Effector CD8-positive, alpha-beta T cell (primary cell): Measurements from ENCODE around the gene MAP2K5.

Source experiments
- DNase-seq: peaks from one replicate; lab custom pipeline; 2025; lab: John Stamatoyannopoulos, UW
- total RNA-seq, 4 experiments: gene quantifications; one replicate each; lab custom pipeline; 2026; lab: John Stamatoyannopoulos, UW

Gene MAP2K5
- 9.9 to 17.7 (median 13.4) reads per million in 4 experiments for total RNA-seq

- peak; percentile 71 for DNase-seq
Observed at GRCh38 chr15:67542420-67543347, at the start of gene MAP2K5. TSS of gene MAP2K5 (plus strand) at chr15:67542703. CDS start at chr15:67543336, 633 bp downstream.

GRCh38 chr15:67495585-67495984 lies 46.9 kb upstream of the MAP2K5 start:
- DNase-seq, result no peak

GRCh38 chr15:67501177-67501835 lies 41.2 kb upstream of the MAP2K5 start:
- no peak for DNase-seq

GRCh38 chr15:67501836-67502461 lies 40.6 kb upstream of the MAP2K5 start:
- DNase-seq, result no peak

- DNase-seq, result no peak
Observed at GRCh38 chr15:67504056-67504455, 38.4 kb upstream of the MAP2K5 start.

GRCh38 chr15:67504796-67505195 lies 37.7 kb upstream of the MAP2K5 start:
- no peak for DNase-seq

- no peak for DNase-seq
Observed at GRCh38 chr15:67505675-67506572, 36.6 kb upstream of the MAP2K5 start.

GRCh38 chr15:67506775-67507747 lies 35.4 kb upstream of the MAP2K5 start:
- DNase-seq, result no peak

GRCh38 chr15:67508407-67508806 lies 34.1 kb upstream of the MAP2K5 start:
- no peak for DNase-seq

GRCh38 chr15:67509918-67510317 lies 32.6 kb upstream of the MAP2K5 start:
- DNase-seq, result no peak

- no peak for DNase-seq
Observed at GRCh38 chr15:67510597-67511190, 31.8 kb upstream of the MAP2K5 start.

GRCh38 chr15:67511606-67512005 lies 30.9 kb upstream of the MAP2K5 start:
- DNase-seq, result no peak

- DNase-seq, result no peak
Observed at GRCh38 chr15:67512140-67512539, 30.4 kb upstream of the MAP2K5 start.

GRCh38 chr15:67512933-67513714 lies 29.4 kb upstream of the MAP2K5 start:
- DNase-seq, result no peak

GRCh38 chr15:67515090-67515489 lies 27.4 kb upstream of the MAP2K5 start:
- DNase-seq, result no peak

GRCh38 chr15:67515557-67515956 lies 26.9 kb upstream of the MAP2K5 start:
- no peak for DNase-seq

- DNase-seq, result no peak
Observed at GRCh38 chr15:67520321-67521028, 22.0 kb upstream of the MAP2K5 start.

- DNase-seq, result peak; percentile 70
Observed at GRCh38 chr15:67521029-67521782, 21.3 kb upstream of the MAP2K5 start, which contains the start of gene C15orf61. TSS of gene C15orf61 (plus strand) at chr15:67521131. CDS start at chr15:67521249, 118 bp downstream.
